Neural progenitor cell (in vitro differentiated cells): Measurements from ENCODE around the gene TYMP.

Experiments used
- EZH2 ChIP-seq: fragments of 200-600 bp; sonication (generic); IDR thresholded peaks from 2 replicates; pipeline ENCODE4 v1.6.1; 2017; ENCODE audit warnings: antibody characterized with exemption, mild to moderate bottlenecking, moderate library complexity
- EZH2phosphoT487 ChIP-seq: fragments of 200-600 bp; sonication (generic); IDR thresholded peaks from 2 replicates; pipeline ENCODE4 v1.6.1; 2017; ENCODE audit warnings: antibody characterized with exemption
- TF ChIP-seq, protein P1 (sequence below): fragments of 200-600 bp; sonication (generic); IDR thresholded peaks from 2 replicates; pipeline ENCODE4 v1.5.1; 2017; ENCODE audit warnings: antibody characterized with exemption, mild to moderate bottlenecking

DNA sequence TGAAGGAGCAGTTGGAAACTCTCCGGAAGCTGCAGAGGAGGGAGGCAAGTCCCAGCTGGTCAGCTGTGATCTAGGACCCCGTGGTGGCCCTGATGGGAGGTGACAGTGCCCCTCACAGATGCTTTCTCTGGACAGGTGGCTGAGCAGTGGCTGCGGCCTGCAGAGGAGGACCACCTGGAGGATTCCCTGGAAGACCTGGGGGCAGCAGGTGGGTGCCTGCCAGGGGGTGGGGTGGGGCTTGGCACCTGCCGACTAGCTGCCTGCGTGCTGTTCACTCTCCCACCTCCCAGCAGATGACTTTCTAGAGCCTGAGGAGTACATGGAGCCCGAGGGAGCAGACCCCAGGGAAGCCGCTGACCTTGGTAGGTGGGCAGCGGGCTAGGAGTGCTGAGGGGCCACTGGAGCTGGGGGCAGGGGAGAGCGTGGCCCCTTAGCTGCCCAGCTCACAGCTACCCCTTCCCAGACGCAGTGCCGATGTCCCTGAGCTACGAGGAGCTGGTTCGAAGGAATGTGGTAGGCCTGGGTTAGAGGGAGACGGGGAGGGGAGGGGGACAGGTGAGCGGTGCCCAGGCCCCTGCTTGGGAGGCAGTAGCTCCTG is 7.5 kb downstream of the TYMP start:
- TF ChIP-seq, protein P1, sequence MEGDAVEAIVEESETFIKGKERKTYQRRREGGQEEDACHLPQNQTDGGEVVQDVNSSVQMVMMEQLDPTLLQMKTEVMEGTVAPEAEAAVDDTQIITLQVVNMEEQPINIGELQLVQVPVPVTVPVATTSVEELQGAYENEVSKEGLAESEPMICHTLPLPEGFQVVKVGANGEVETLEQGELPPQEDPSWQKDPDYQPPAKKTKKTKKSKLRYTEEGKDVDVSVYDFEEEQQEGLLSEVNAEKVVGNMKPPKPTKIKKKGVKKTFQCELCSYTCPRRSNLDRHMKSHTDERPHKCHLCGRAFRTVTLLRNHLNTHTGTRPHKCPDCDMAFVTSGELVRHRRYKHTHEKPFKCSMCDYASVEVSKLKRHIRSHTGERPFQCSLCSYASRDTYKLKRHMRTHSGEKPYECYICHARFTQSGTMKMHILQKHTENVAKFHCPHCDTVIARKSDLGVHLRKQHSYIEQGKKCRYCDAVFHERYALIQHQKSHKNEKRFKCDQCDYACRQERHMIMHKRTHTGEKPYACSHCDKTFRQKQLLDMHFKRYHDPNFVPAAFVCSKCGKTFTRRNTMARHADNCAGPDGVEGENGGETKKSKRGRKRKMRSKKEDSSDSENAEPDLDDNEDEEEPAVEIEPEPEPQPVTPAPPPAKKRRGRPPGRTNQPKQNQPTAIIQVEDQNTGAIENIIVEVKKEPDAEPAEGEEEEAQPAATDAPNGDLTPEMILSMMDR = no peak
- TF ChIP-seq EZH2phosphoT487 (no peak), EZH2 (no peak)
